Prostate gland (tissue), 2 donors: ENCODE results near the gene DDX54. TPM values are rescaled to one million over a fixed set of nuclear protein-coding genes. Genes with fewer than 3 reads are reported as not detected.
A peak's percentile ranks its signal among the peaks of the same experiment; 100 is the strongest.

Experiments used
- DNase-seq: peaks from one replicate; pipeline ENCODE4 v3.0.0-alpha.2; 2019; ENCODE audit warnings: low spot score
- H3K27ac ChIP-seq, 2 donors: fragments of 200-600 bp; sonication (generic); 2 replicates each; pipeline ENCODE4 v1.5.1; 2017 to 2019
- H3K27me3 ChIP-seq: fragments of 200-600 bp; sonication (generic); replicated peaks from 2 replicates; pipeline ENCODE4 v1.5.1; 2019; ENCODE audit not compliant: insufficient read depth
- H3K36me3 ChIP-seq, 2 donors: fragments of 200-600 bp; sonication (generic); 1 replicate in 1 of 2; 2 replicates in 1 of 2; pipeline versions ENCODE4 v1.5.1 to v1.8.1; 2017 to 2019
- H3K4me1 ChIP-seq: fragments of 200-600 bp; sonication (generic); replicated peaks from 2 replicates; pipeline ENCODE4 v1.5.1; 2019
- H3K4me3 ChIP-seq, 2 donors: fragments of 200-600 bp; sonication (generic); 2 replicates each; pipeline ENCODE4 v1.5.1; 2017 to 2019
- H3K9me3 ChIP-seq: fragments of 200-600 bp; sonication (generic); 2 replicates; pipeline ENCODE4 v1.5.1; 2017
- POLR2A ChIP-seq: fragments of 450-650 bp; IDR thresholded peaks from one replicate; pipeline ENCODE4 v1.6.1; 2016; ENCODE audit warnings: antibody characterized with exemption, mild to moderate bottlenecking
- POLR2AphosphoS5 ChIP-seq: sonication (generic); formaldehyde crosslinking; IDR thresholded peaks from one replicate; pipeline ENCODE4 v1.6.1; 2017; ENCODE audit warnings: antibody characterized with exemption
- WGBS: methylation state at CpG from one replicate; pipeline ENCODE4 v1.1.5; 2018; 5-methylcytosine and 5-hydroxymethylcytosine counted together
- intact Hi-C: fragments of 100-400 bp; cut with DNase I; formaldehyde crosslinking; loops from one replicate; pipeline ENCODE4 v1.14.2; 2022
- total RNA-seq, 2 donors: library from RNA; depleted of rRNA; stranded (reverse); fragments of >200 nt; gene quantifications; one replicate each; pipeline ENCODE4 v1.1.0, GENCODE V29; 2016
- TF ChIP-seq, protein P1 (sequence below), 4 experiments: fragments of 200-600 bp in 2 of 4; fragments of 450-650 bp in 2 of 4; sonication (generic) in 2 of 4; IDR thresholded peaks; 1 replicate in 3 of 4; 2 replicates in 1 of 4; pipeline ENCODE4 v1.5.1; 2016 to 2019; ENCODE audit warnings: antibody characterized with exemption in 4 of 4, mild to moderate bottlenecking in 2 of 4, moderate library complexity in 2 of 4

Gene DDX54, protein sequence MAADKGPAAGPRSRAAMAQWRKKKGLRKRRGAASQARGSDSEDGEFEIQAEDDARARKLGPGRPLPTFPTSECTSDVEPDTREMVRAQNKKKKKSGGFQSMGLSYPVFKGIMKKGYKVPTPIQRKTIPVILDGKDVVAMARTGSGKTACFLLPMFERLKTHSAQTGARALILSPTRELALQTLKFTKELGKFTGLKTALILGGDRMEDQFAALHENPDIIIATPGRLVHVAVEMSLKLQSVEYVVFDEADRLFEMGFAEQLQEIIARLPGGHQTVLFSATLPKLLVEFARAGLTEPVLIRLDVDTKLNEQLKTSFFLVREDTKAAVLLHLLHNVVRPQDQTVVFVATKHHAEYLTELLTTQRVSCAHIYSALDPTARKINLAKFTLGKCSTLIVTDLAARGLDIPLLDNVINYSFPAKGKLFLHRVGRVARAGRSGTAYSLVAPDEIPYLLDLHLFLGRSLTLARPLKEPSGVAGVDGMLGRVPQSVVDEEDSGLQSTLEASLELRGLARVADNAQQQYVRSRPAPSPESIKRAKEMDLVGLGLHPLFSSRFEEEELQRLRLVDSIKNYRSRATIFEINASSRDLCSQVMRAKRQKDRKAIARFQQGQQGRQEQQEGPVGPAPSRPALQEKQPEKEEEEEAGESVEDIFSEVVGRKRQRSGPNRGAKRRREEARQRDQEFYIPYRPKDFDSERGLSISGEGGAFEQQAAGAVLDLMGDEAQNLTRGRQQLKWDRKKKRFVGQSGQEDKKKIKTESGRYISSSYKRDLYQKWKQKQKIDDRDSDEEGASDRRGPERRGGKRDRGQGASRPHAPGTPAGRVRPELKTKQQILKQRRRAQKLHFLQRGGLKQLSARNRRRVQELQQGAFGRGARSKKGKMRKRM
- total RNA-seq, result 100 to 1,000 TPM in 1 of 2 donors, 10 to 100 TPM in 1; 66.3 to 119 TPM

DNA sequence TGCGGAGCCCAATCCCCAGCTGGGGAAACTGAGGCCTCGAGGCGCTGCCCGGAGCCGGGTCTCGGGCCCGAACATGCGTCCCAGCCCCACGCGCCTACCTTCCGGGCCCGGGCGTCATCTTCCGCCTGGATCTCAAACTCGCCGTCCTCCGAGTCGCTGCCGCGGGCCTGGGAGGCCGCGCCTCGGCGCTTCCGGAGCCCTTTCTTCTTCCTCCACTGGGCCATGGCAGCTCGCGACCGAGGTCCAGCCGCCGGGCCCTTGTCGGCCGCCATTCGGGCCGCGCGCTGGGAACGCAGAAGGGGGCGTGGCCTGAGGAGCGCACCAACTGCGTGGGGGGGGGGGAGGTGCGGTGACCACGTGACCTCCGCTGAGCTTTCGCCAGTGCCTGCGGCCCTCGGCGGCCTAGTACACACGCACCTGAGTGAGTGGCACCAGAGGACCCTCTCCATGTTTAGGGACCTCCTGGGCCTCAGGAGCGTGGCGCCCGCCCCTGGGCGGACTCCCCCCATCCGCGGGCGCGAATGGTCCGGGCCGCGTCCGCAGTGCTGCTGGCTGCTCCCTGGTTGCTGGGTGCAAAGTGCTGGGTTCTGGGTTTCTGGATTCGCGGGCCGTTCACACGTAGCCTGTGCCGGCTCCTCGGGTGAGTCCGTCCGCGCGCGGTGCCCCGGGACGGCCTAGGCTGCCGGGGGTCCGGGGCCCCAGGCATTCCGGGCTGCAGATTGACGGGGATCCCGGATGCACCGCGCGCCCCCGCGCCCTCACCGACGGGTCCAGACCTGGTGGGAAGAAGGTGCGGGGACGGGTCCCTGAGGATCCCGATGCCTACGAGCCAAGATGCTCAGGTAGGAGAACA, at the start of gene DDX54, which contains the start of gene RITA1:
Gene DDX54 (minus strand): TSS at position 299 of the 853 bp plus-strand sequence. CDS start 27 bp downstream, at position 272.
Gene RITA1 (plus strand): TSS at position 542 of the 853 bp plus-strand sequence. CDS start 1,026 bp downstream, outside the sequence.
- no peaks in the 10 kb centered on the region for H3K4me1 ChIP-seq
- peak; percentile 63 for DNase-seq
- peak within 1 kb of the TSS; percentile 87 to 91 for H3K27ac ChIP-seq
- peak; percentile 35 for TF ChIP-seq POLR2A
- peak; percentile 52 for TF ChIP-seq POLR2AphosphoS5
- TF ChIP-seq, protein P1, sequence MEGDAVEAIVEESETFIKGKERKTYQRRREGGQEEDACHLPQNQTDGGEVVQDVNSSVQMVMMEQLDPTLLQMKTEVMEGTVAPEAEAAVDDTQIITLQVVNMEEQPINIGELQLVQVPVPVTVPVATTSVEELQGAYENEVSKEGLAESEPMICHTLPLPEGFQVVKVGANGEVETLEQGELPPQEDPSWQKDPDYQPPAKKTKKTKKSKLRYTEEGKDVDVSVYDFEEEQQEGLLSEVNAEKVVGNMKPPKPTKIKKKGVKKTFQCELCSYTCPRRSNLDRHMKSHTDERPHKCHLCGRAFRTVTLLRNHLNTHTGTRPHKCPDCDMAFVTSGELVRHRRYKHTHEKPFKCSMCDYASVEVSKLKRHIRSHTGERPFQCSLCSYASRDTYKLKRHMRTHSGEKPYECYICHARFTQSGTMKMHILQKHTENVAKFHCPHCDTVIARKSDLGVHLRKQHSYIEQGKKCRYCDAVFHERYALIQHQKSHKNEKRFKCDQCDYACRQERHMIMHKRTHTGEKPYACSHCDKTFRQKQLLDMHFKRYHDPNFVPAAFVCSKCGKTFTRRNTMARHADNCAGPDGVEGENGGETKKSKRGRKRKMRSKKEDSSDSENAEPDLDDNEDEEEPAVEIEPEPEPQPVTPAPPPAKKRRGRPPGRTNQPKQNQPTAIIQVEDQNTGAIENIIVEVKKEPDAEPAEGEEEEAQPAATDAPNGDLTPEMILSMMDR (IDR thresholded peaks at IDR 0.05), result no peak
- H3K9me3 ChIP-seq, result no peaks in the 10 kb centered on the region
- WGBS, result 2% methylated on average over 43 of the region's 89 CpGs
- peak within 1 kb of the TSS; percentile 86 to 97 for H3K4me3 ChIP-seq
- no peaks in the 10 kb centered on the region for H3K36me3 ChIP-seq
- intact Hi-C loops, result loop anchor here (2.0 kb wide), 1 partner anchor 37 kb away; no protein-coding TSS in a partner anchor
- no peaks in the 10 kb centered on the region for H3K27me3 ChIP-seq

DNA sequence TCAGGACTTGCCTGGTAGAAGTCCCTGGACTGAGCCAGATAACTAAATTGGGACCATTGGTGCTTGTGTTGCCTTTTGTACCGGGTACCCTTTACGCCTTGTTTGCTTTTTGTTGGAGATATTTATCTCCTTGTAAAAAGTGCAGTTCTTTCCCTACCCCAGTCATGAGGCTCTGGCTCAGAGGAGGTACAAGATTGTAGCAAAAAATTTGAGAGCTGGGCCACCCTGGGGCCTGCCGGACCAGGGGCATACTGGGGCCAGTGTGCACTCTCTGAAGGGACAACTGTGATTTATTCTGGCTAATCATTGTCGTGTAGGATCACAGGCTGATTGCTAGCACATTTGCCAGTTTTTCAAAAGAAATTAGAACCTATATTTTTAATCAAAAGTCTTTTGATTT, 49.2 kb upstream of the DDX54 start:
- Histone ChIP-seq H3K9me3 (no peaks in the 10 kb centered on the region), H3K4me3 (no peak overlapping the region), H3K4me1 (peaks cover 4% of the 10 kb centered on the region), H3K36me3 (peaks cover 0 to 7% of the 10 kb centered on the region in 2 donors), H3K27ac (peak overlapping the region; percentile 17 to 59), H3K27me3 (no peaks in the 10 kb centered on the region)
- 49% methylated on average over 4 of the region's 4 CpGs for WGBS
- no peak for TF ChIP-seq POLR2A
- peak; percentile 46 for TF ChIP-seq POLR2AphosphoS5
- DNase-seq, result no peak
- intact Hi-C loops, result no loop called here

DNA sequence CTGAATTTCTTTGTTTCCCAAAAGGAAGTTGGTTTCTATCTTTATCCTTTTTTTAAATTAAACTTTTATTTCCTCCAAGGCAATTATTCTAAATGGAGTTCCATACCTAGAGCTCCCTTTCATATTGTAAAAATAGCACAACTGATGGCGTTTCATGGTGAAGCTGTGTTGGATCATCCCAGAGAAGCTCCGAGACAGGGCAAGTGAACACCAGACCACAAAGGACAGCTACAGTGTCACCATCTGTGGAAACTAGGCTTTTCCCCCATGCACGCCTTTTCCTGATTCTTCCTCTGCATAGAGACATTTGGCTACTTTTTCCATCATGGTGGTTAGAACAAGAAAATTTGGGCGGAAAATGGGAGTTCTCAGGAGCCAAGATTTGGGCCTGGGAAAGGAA, 48.7 kb upstream of the DDX54 start:
- H3K27me3 ChIP-seq, result no peaks in the 10 kb centered on the region
- H3K27ac ChIP-seq, result peak overlapping the region in 1 of 2 donors; percentile 59
- no peak overlapping the region for H3K4me3 ChIP-seq
- peaks cover 0 to 7% of the 10 kb centered on the region in 2 donors for H3K36me3 ChIP-seq
- no peak for DNase-seq
- 89% methylated on average over 4 of the region's 4 CpGs for WGBS
- H3K4me1 ChIP-seq, result no peaks in the 10 kb centered on the region
- H3K9me3 ChIP-seq, result no peaks in the 10 kb centered on the region
- TF ChIP-seq, protein P1 (IDR thresholded peaks at IDR 0.05), result no peak
- no peak for TF ChIP-seq POLR2AphosphoS5
- TF ChIP-seq POLR2A, result no peak
- intact Hi-C loops, result no loop called here

DNA sequence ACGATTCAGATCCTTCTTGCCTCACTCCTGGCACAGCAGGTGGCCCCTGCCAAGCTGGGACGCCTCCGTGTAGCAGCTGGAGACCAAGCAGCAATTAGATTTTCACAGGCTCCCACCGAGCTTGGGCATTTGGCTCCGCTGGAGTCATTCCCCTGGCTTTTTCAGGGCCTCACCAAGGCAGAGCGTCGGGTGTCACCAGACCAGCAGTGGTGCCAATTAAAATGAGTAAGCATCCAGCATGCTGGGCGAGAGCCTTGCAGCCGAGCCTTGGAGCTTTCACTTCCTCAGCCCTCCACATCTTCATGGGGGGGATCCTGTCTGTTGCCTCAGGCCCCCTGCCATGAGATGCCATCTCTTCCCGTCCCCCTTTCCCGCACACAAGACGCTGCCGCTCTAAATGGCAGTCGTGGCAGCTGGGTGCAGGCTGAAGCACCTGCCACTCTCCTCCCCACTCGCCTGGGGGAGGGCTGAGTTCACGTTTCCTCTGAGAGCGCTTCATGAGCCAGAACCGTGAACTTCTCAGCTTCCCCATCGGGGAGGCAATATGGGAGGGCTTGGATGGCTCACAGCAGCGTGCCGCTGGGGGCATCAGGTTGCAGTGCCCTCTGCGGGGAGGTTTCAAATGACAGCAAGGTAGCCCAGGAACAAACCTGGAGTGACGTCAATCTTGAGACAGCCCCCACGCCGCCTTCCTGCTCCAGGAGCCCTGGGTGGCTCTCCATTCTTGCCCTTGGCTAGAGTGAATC, 47.7 kb upstream of the DDX54 start:
- Histone ChIP-seq H3K27me3 (no peaks in the 10 kb centered on the region), H3K4me1 (no peaks in the 10 kb centered on the region), H3K27ac (peak overlapping the region in 1 of 2 donors; percentile 59), H3K36me3 (peaks cover 0 to 7% of the 10 kb centered on the region in 2 donors), H3K4me3 (no peak overlapping the region), H3K9me3 (no peaks in the 10 kb centered on the region)
- 66% methylated on average over 19 of the region's 25 CpGs for WGBS
- intact Hi-C loops, result no loop called here
- no peak for TF ChIP-seq POLR2AphosphoS5
- TF ChIP-seq, protein P1 (IDR thresholded peaks at IDR 0.05), result no peak
- DNase-seq, result no peak
